SW 1271 (cell line): ENCODE measurements around the gene UGT1A6.
"Not testable (repeated sequence)": the region's sequence is repeated elsewhere in the genome, so short reads cannot be mapped to it uniquely, and the experiment has no call there.

Experiments
- DNase-seq, 2 experiments: peaks; one replicate each; lab custom pipeline; 2025; lab: John Stamatoyannopoulos, UW

Gene UGT1A6

DNA sequence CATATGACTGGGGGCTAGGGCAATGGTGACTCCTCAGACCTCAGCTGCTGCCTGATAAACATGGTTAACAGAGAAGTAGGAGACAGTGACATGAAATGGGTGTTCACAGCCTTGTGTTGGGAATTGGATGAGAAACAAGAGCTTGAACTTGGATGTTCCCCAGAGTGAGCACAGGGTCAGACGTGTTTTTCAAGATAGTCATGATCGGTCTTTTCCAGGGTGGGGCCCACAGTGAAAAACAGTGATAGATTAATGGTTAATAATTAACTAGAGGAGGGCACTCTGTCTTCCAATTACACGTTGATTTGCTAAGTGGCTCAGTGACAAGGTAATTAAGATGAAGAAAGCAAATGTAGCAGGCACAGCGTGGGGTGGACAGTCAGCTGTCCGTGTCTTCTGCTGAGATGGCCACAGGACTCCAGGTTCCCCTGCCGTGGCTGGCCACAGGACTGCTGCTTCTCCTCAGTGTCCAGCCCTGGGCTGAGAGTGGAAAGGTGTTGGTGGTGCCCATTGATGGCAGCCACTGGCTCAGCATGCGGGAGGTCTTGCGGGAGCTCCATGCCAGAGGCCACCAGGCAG, 36.1 kb downstream of the UGT1A6 start, which contains the start of gene UGT1A3:
UGT1A3 (plus strand) TSS at position 320 of the 579 bp plus-strand sequence; CDS start at position 405, 85 bp downstream.
- no peak for DNase-seq

DNA sequence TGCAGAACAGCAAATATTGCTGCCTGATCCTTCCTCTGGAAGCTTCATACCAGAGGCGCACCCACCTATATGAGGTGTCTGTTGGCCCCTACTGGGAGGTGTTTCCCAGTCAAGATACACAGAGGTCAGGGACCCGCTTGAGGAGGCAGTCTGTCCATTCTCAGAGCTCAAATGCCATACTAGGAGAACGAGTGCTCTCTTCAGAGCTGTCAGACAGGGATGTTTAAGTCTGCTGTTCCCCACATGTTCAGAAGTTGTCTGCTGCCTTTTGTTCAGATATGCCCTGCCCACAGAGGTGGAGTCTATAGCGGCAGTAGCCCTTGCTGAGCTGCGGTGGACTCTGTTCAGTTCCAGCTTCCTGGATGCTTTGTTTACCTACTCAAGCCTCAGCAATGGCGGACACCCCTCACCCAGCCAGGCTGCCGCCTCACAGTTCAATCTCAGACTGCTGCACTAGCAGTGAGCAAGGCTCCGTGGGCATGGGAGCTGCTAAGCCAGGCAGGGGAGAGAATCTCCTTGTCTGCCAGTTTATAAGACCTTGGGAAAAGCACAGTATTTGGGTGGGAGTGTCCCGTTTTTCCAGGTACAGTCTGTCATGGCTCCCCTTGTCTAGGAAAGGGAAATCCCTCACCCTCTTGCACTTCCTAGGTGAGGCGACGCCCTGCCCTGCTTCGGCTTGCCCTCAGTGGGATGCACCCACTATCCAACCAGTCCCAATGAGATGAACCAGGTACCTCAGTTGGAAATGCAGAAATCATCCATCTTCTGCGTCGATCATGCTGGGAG, 44.4 kb downstream of the UGT1A6 start:
- not testable (repeated sequence) for DNase-seq

DNA sequence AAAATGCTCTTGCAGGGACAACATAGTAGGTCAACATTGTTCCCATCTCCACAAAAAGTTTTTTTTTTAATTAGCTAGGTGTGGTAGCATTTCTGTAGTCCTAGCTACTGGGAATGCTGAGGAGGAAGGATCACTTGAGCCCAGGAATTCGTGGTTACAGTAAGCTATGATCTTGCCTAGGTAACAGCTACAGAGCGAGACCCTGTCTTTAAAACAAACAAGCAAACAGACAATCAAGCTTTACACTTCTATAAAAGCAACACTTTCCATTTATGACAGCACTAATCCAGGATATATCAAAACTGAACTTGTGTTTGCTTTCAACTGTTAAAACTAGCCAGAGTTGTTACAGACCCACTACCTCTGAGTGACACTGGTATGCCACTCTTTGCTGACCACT, 48.2 kb downstream of the UGT1A6 start:
- no peak for DNase-seq

DNA sequence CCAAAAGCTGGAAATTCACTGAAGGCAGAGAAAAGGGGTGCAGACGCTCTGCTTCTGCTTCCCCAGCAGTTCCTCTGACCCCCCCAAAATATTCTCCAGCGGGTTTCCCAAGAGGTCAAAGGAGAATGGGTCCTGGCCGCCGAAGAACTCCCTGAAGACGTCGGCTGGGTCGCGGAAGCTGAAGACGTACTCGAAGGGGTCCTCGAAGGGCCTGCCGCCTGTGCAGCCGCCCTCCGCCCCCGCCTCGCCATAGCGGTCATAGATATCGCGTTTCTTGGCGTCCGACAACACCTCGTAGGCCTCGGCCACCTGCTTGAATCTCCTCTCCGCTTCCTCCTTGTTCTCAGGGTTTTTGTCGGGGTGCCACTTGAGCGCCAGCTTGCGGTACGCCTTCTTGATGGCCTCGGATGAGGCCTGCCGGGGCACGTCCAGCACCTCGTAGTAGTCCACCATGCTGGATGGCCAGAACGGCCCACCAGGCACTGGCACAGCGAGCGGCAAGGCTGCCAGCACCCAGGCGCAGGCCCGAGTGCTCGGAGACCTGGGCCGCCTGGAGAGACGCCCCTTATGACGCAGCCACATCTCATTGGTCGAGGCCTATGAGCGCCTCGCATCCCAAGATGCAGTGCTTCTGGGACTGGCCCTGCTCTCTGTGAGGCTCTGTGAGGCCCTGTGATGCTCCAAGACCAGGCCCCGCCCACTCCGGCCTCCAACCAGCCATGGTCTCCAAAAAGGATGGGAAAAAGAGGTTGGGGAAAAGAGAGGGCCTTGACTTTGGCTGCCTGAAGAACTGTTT, 51.0 kb downstream of the UGT1A6 start:
- no peak for DNase-seq

DNA sequence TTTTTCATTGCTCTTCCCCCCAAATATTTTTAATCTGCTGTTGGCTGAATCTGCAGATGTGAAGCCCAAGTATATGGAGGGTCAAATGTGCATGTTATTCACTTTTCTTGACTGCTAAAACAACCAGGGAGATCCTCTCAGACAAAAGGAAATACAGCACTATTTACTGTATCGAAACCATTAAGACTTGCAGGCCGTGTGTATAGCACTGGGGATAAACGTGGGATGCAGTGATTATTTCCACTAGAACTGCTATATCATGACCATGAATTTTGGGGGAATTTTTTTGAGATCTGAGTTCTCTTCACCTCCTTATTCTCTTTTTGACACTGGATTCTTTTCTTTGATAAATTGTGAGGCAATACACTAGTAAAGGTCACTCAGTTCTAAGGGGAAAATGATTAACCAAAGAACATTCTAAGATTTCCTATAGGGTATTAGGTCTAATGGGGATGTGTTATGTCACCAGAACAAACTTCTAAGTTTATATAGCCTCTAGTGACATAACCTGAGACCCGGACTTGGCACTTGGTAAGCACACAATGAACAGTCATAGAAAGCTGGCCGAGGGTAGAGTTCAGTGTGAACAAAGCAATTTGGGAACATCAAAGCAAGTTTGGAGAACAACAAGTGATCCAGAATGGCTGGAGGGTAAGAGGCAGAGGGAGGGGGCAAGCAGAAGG, 52.5 kb downstream of the UGT1A6 start:
- no peak for DNase-seq

DNA sequence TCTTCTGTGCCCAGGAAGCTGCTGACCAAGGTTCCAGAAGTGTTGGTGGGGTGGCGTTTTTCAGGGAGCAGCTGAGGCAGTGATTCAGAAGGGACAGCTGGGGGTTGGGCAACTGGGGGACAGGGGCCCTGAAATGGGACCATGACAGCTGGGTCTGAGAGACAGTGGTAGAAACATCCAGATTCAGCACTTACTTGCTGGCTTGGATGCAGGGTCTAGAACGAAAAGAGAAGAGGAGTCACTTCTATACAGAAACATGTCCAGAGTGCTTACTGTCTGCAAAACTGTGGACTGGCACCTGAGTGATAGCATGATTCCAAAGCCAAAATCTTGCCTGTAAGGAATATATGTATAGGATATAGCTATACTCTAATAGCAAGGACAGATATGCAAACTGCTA, 53.1 kb downstream of the UGT1A6 start:
- not testable (repeated sequence) for DNase-seq

DNA sequence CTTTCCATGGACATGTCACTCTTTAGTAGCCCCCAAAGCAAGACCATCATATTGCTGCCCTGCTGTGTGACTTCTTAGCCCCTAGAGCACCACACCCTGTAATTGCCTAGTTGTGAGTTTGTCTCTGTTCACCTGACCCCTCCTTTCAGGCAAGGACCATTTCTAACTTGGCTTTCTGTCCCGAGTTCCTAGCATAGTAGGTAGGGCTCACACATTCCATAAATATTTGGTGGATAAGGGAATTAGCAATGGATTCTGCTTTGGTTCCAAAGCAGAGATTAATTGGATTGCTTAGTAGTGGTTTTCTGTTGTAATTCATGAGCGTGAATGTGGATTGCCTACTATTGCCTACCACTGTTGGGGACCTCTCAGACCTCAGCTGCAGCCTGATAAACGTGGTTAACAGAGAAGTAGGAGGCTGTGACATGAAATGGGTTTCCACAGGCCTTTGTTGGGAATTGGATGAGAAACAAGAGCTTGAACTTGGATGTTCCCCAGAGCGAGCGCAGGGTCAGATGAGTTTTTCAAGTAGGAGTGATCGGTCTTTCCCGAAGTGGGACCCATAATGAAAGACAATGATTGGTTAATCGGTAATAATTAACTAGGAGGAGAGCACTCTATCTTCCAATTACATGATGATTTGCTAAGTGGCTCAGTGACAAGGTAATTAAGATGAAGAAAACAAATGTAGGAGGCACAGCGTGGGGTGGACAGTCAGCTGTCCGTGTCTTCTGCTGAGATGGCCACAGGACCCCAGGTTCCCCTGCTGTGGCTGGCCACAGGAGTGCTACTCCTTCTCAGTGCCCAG, 54.0 kb downstream of the UGT1A6 start:
- DNase-seq = no peak

DNA sequence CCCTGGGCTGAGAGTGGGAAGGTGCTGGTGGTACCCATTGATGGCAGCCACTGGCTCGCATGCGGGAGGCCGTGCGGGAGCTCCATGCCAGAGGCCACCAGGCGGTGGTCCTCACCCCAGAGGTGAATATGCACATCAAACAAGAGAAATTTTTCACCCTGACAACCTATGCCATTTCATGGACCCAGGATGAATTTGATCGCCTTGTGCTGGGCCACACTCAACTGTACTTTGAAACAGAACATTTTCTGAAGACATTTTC, 54.5 kb downstream of the UGT1A6 start:
- no peak for DNase-seq

DNA sequence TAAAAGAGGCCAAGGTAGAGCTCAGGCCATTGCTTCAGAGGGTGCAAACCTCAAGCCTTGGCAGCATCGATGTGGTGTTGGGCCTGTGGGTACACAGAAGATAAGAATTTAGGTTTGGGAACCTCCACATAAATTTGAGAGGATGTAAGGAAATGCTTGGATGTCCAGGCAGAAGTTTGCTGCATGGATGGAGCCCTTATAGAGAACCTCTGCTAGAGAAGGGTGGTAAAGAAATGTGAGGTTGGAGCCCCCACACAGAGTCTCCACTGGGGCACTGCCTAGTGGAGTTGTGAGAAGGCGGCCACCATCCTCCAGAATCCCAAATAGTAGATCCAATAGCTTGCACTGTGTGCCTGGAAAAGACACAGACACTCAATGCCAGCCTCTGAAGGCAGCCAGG, 58.0 kb downstream of the UGT1A6 start:
- not testable (repeated sequence) for DNase-seq

DNA sequence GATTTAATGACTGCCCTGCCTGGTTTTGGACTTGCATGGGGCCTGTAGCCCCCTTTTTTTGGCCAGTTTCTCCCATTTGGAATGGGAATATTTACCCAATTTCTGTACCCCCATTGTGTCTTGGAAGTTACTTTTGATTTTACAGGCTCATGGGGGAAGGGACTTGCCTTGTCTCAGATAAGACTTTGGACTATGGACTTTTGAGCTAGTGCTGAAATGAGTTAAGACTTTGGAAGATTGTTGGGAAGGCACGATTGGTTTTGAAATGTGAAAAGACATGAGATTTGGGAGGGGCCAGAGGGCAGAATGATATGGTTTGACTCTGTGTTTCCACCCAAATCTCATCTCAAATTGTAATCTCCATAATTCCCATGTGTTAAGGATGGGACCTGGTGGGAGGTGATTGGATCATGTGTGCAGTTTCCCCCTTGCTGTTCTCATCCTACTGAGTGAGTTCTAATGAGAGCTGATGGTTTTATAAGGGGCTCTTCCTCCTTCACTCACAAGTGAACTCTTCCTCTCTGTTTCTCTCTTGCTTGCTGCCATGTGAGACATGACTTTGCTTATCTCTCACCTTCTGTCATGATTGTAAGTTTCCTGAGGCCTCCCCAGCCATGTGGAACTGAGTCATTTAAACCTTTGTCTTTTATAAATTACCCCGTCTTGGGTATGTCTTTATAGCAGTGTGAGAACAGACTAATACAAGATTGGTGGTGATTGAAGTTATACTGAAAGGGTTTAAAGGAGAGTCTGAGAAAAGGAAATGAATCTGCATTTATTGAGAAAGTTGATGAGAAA, 58.7 kb downstream of the UGT1A6 start:
- not testable (repeated sequence) for DNase-seq

DNA sequence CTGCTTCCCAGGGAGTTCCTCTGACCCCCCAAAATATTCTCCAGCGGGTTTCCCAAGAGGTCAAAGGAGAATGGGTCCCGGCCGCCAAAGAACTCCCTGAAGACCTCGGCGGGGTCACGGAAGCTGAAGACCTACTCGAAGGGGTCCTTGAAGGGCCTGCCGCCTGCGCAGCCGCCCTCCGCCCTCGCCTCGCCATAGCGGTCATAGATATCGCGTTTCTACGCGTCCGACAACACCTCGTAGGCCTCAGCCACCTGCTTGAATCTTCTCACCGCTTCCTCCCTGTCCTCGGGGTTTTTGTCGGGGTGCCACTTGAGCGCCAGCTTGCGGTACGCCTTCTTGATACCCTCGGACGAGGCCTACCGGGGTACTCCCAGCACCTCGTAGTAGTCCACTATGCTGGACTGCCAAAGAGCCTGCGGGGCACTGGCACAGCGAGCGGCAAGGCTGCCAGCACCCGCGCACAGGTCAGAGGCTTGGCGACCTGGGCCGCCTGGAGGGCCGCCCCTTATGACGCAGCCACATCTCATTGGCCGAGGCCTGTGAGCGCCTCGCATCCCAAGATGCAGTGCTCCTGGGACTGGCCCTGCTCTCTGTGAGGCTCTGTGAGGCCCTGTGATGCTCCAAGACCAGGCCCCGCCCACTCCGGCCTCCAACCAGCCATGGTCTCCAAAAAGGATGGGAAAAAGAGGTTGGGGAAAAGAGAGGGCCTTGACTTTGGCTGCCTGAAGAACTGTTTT, 62.4 kb downstream of the UGT1A6 start:
- no peak for DNase-seq

DNA sequence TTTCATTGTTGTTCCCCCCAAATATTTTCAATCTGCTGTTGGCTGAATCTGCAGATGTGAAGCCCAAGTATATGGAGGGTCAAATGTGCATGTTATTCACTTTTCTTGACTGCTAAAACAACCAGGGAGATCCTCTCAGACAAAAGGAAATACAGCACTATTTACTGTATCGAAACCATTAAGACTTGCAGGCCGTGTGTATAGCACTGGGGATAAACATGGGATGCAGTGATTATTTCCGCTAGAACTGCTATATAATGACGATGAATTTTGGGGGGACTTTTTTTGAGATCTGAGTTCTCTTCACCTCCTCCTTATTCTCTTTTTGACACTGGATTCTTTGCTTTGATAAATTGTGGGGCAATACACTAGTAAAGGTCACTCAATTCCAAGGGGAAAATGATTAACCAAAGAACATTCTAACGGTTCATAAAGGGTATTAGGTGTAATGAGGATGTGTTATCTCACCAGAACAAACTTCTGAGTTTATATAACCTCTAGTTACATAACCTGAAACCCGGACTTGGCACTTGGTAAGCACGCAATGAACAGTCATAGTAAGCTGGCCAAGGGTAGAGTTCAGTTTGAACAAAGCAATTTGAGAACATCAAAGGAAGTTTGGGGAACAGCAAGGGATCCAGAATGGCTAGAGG, 63.9 kb downstream of the UGT1A6 start:
- no peak for DNase-seq

DNA sequence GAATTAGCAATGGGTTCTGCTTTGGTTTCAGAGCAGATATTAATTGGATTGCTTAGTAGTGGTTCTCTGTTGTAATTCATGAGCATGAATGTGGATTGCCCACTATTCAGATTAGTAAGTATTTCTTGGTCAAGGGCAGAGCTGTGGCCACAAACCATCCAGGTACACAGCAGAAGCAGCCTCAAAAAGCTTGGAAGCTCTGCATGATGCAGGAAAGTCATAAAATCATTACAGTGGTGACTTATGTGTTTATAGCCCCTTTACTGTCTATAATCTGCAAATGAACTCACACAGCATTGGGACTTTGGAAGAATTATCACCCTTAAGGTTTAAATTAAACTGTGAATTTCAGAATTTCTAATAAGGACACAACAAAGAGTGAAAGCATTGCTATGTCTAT, 65.5 kb downstream of the UGT1A6 start:
- no peak for DNase-seq

DNA sequence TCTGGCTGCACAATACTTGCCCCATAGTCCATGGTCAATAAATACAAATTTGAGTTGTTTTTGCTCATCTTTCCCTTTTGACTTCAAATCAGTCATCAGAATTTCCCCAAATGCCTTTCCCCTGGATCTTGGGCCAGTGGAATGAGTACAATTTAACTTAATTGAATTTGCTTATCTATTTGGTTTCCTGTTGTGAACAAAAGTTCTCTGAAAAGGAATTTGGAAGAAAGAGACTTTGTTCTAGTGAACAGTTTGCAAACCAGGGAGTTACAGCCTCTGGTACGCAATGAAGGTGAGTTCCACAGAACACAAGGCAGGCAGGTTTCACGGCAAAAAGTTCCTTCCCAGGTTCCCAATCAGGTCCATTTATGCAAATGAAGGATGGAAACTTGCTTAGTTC, 66.2 kb downstream of the UGT1A6 start:
- no peak for DNase-seq

DNA sequence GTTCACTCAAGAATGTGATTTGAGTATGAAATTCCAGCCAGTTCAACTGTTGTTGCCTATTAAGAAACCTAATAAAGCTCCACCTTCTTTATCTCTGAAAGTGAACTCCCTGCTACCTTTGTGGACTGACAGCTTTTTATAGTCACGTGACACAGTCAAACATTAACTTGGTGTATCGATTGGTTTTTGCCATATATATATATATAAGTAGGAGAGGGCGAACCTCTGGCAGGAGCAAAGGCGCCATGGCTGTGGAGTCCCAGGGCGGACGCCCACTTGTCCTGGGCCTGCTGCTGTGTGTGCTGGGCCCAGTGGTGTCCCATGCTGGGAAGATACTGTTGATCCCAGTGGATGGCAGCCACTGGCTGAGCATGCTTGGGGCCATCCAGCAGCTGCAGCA, 67.4 kb downstream of the UGT1A6 start, which contains the start of gene UGT1A1:
UGT1A1 (plus strand) TSS at position 228 of the 400 bp plus-strand sequence; CDS start at position 246, 18 bp downstream.
- DNase-seq = no peak

DNA sequence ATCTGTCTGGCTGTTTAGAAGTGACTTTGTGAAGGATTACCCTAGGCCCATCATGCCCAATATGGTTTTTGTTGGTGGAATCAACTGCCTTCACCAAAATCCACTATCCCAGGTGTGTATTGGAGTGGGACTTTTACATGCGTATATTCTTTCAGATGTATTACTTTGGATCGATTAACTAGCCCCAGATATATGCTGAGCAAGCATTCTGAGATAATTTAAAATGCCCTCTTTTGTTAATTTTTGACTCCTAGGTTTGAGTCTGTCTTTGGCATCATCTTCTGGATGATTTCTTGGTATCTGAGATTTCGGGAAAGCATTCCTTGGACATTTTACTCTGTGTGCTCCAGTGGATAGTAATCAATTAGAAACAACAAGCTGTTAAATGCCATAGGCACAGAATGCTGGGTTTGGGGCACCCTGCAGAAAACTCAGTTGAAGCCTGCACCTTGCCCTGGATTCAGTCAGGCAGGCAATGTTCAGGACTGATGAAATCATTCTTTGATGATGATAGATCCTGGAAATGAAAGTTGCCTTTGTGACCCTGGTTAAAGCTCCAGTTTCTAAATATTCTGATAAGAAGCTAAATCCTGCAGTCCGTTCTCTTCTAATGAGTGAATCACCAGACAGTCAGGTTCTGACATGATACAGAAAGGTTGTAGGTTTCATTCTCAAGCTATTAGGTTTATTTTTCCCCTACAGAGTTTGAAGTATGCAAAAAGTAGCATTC, 68.5 kb downstream of the UGT1A6 start:
- no peak for DNase-seq

DNA sequence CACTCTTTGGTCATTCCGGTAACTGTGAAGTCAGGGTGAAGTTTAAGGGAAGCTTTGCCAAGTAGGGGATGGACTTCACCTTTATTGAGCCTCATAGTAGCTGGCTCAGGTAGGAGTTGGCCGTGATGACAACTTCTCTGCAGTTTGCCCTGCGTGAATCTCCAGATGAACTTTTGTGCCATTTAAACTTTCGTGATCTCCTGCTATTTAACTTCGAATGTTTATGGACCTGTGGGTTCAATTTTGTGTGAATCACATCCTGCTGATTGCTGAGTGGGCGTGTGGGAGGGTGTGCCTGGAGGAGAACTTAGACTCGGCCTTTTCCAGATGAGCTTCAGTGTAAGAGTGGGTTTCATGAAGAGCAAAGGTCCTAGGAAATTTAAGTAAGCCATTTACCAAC, 71.6 kb downstream of the UGT1A6 start:
- DNase-seq = no peak

DNA sequence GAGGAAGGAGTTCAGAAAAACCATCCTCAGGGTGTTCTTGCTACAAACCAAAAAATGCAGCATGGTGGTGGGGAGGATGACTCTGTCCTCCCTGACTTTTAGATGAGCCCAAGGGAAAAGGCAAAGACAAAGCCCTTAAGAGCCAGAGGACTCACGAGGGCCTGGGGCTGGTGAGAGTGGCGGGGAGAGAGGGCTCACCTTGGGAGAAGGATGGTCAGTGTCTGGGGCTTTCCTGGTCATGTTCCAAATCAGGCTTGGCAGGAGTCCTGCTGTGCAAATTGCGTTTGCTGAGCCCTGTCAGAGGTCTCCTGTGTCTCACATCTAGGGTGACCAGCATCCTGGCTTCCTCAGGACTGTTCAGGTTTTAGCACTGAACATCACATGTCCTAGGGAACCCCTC, 72.1 kb downstream of the UGT1A6 start:
- DNase-seq = no peak

DNA sequence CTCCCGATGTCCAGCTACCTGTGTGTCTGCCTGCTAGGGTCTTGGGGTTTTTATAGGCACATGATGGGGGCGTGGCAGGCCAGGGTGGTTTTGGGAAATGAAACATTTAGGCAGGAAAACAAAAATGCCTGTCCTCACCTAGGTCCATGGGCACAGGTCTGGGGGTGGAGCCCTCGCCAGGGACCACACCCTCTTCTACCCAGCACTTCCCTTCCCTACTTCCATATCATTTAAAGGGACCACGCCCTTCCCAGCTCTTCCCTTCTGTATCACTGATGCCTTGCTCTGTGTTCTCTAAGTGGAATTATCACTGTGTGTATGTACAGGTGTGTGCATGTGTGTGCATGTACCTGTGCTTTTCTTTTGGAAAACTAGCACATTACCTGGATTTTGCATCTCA, 73.7 kb downstream of the UGT1A6 start:
- no peak for DNase-seq
